ENCODE measurements around the gene PTPN6. TPM values are rescaled to one million over a fixed set of nuclear protein-coding genes. Genes with fewer than 3 reads are reported as not detected.

The PTPN6 gene
- total and polyA plus RNA-seq, 9 of the 15 experiments (the other 6 are each of a cell fraction or from before 2014, with no cell fraction given): 1.5 to 5.1 (median 3.9) TPM

GRCh38 chr12:6943722-6944380 is 7.3 kb upstream of the PTPN6 start, which contains the start of the genes C12orf57 and RNU7-1 (continued):
- TF ChIP-seq, protein P1, sequence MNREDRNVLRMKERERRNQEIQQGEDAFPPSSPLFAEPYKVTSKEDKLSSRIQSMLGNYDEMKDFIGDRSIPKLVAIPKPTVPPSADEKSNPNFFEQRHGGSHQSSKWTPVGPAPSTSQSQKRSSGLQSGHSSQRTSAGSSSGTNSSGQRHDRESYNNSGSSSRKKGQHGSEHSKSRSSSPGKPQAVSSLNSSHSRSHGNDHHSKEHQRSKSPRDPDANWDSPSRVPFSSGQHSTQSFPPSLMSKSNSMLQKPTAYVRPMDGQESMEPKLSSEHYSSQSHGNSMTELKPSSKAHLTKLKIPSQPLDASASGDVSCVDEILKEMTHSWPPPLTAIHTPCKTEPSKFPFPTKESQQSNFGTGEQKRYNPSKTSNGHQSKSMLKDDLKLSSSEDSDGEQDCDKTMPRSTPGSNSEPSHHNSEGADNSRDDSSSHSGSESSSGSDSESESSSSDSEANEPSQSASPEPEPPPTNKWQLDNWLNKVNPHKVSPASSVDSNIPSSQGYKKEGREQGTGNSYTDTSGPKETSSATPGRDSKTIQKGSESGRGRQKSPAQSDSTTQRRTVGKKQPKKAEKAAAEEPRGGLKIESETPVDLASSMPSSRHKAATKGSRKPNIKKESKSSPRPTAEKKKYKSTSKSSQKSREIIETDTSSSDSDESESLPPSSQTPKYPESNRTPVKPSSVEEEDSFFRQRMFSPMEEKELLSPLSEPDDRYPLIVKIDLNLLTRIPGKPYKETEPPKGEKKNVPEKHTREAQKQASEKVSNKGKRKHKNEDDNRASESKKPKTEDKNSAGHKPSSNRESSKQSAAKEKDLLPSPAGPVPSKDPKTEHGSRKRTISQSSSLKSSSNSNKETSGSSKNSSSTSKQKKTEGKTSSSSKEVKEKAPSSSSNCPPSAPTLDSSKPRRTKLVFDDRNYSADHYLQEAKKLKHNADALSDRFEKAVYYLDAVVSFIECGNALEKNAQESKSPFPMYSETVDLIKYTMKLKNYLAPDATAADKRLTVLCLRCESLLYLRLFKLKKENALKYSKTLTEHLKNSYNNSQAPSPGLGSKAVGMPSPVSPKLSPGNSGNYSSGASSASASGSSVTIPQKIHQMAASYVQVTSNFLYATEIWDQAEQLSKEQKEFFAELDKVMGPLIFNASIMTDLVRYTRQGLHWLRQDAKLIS (CRISPR knock-in tag; IDR thresholded peaks at IDR 0.05): peak; percentile 97
- TF ChIP-seq PTRF (tag; IDR thresholded peaks at IDR 0.05) (no peak), L3MBTL2 (IDR thresholded peaks at IDR 0.05) (no peak), TOE1 (IDR thresholded peaks at IDR 0.05; ENCODE audit: borderline replicate concordance) (peak; percentile 11; the same call in 1 of the 2 replicates), TOE1 (CRISPR knock-in tag; IDR thresholded peaks at IDR 0.05; ENCODE audit: borderline replicate concordance, low read depth) (0 out of 2 replicates have a peak, but pooled peaks have one; percentile 25), ILF3 (IDR thresholded peaks at IDR 0.05; ENCODE audit: borderline replicate concordance) (peak; percentile 99), TEAD1 (CRISPR knock-in tag; IDR thresholded peaks at IDR 0.05) (peak in 1 of 2 experiments; percentile 88; a peak in 2 of 4 replicates), GATAD2A (IDR thresholded peaks at IDR 0.05) (peak; percentile 42; the same call in 1 of the 2 replicates), ZNF77 (CRISPR knock-in tag; IDR thresholded peaks at IDR 0.05) (peak; percentile 95; the same call in 1 of the 2 replicates), NONO (IDR thresholded peaks at IDR 0.05; ENCODE audit: low read depth in 2 of 2, low read length in 1 of 2) (peak in 1 of 2 experiments; percentile 60; a peak in 2 of 4 replicates), PML (IDR thresholded peaks at IDR 0.05; ENCODE audit: low read length) (peak; percentile 100), ZBTB33 (CRISPR knock-in tag; IDR thresholded peaks at IDR 0.05) (0 out of 2 replicates have a peak, but pooled peaks have one; percentile 21), ZKSCAN1 (IDR thresholded peaks at IDR 0.05; ENCODE audit: low read depth, low read length) (peak; percentile 13), HCFC1 (IDR thresholded peaks at IDR 0.05; ENCODE audit: low read depth, low read length) (peak; percentile 34; the same call in 1 of the 2 replicates), CEBPB (tag; IDR thresholded peaks at IDR 0.05) (no peak), ETV1 (tag; conservative IDR thresholded peaks at IDR 0.05; ENCODE audit: low read depth) (peak; percentile 96)
- TF ChIP-seq, protein P2, sequence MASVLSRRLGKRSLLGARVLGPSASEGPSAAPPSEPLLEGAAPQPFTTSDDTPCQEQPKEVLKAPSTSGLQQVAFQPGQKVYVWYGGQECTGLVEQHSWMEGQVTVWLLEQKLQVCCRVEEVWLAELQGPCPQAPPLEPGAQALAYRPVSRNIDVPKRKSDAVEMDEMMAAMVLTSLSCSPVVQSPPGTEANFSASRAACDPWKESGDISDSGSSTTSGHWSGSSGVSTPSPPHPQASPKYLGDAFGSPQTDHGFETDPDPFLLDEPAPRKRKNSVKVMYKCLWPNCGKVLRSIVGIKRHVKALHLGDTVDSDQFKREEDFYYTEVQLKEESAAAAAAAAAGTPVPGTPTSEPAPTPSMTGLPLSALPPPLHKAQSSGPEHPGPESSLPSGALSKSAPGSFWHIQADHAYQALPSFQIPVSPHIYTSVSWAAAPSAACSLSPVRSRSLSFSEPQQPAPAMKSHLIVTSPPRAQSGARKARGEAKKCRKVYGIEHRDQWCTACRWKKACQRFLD (CRISPR knock-in tag; IDR thresholded peaks at IDR 0.05): peak; percentile 33; the same call in 1 of the 2 replicates
- TF ChIP-seq, protein P3, sequence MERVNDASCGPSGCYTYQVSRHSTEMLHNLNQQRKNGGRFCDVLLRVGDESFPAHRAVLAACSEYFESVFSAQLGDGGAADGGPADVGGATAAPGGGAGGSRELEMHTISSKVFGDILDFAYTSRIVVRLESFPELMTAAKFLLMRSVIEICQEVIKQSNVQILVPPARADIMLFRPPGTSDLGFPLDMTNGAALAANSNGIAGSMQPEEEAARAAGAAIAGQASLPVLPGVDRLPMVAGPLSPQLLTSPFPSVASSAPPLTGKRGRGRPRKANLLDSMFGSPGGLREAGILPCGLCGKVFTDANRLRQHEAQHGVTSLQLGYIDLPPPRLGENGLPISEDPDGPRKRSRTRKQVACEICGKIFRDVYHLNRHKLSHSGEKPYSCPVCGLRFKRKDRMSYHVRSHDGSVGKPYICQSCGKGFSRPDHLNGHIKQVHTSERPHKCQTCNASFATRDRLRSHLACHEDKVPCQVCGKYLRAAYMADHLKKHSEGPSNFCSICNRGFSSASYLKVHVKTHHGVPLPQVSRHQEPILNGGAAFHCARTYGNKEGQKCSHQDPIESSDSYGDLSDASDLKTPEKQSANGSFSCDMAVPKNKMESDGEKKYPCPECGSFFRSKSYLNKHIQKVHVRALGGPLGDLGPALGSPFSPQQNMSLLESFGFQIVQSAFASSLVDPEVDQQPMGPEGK (CRISPR knock-in tag; IDR thresholded peaks at IDR 0.05; ENCODE audit: borderline replicate concordance): peak; percentile 94

Data from K562 (cell line).